CD4-positive, alpha-beta T cell (primary cell): ENCODE results near the gene SYNE1. TPM values are rescaled to one million over a fixed set of nuclear protein-coding genes. Genes with fewer than 3 reads are reported as not detected.

ENCODE experiments used
- ATAC-seq: fragments of 200-7000 bp; cut with Tn5 transposase; one replicate; pipeline ENCODE4 v1.10.0; 2022; ENCODE audit warnings: mild to moderate bottlenecking; ENCODE audit not compliant: poor library complexity
- CTCF ChIA-PET: fragments of 350-600 bp; sonication (Branson Sonifier 250); formaldehyde crosslinking; loops from one replicate; lab custom pipeline; 2021; ENCODE audit warnings: antibody characterized with exemption, inconsistent platforms; lab: Charles Lee
- POLR2A ChIA-PET: fragments of 350-600 bp; sonication (Branson Sonifier 250); formaldehyde crosslinking; loops from one replicate; lab custom pipeline; 2021; ENCODE audit warnings: antibody characterized with exemption, inconsistent platforms; lab: Charles Lee
- DNase-seq, 14 experiments: peaks; one replicate each; pipeline ENCODE4 v3.0.0-alpha.2; 2013 to 2020; ENCODE audit warnings: mixed read lengths in 2 of 14
- H3K27ac ChIP-seq, 2 donors: one replicate each; pipeline versions ENCODE4 v1.5.1 to v1.7.0; 2013; ENCODE audit warnings: low read length in 2 of 2, low read depth in 1 of 2, mild to moderate bottlenecking in 1 of 2
- H3K27me3 ChIP-seq, 2 experiments: 1 replicate in 1 of 2; 2 replicates in 1 of 2; pipeline versions ENCODE4 v1.6.1 to v1.7.0; 2013; ENCODE audit warnings: low read length in 2 of 2, control low read depth in 1 of 2, mild to moderate bottlenecking in 1 of 2, moderate library complexity in 1 of 2; ENCODE audit not compliant: insufficient read depth in 2 of 2, control insufficient read depth in 1 of 2
- H3K36me3 ChIP-seq: one replicate; pipeline ENCODE4 v1.6.1; 2013; ENCODE audit warnings: low read length, control low read depth; ENCODE audit not compliant: insufficient read depth
- H3K4me1 ChIP-seq: one replicate; pipeline ENCODE4 v1.6.1; 2013; ENCODE audit warnings: low read length, control low read depth; ENCODE audit not compliant: insufficient read depth
- H3K4me3 ChIP-seq: one replicate; pipeline ENCODE4 v1.5.1; 2013; ENCODE audit warnings: mild to moderate bottlenecking, low read length, moderate library complexity
- H3K9me3 ChIP-seq, 2 experiments: 1 replicate in 1 of 2; 2 replicates in 1 of 2; pipeline versions ENCODE4 v1.6.1 to v1.7.0; 2013; ENCODE audit warnings: low read length in 2 of 2, mild to moderate bottlenecking in 2 of 2, control low read depth in 1 of 2, moderate library complexity in 1 of 2; ENCODE audit not compliant: control insufficient read depth in 1 of 2, insufficient read depth in 1 of 2
- H3K27ac Mint-ChIP-seq: one replicate; pipeline ENCODE4 v1.8.0; 2020; ENCODE audit warnings: mixed read lengths
- H3K27me3 Mint-ChIP-seq: one replicate; pipeline ENCODE4 v1.8.0; 2021; ENCODE audit warnings: mixed read lengths
- H3K36me3 Mint-ChIP-seq: one replicate; pipeline ENCODE4 v1.8.0; 2021; ENCODE audit warnings: low read depth, mixed read lengths
- H3K4me1 Mint-ChIP-seq: one replicate; pipeline ENCODE4 v1.8.0; 2021; ENCODE audit warnings: low read depth, mixed read lengths
- H3K4me3 Mint-ChIP-seq: one replicate; pipeline ENCODE4 v1.8.0; 2020; ENCODE audit warnings: mild to moderate bottlenecking, mixed read lengths
- H3K9me3 Mint-ChIP-seq: one replicate; pipeline ENCODE4 v1.8.0; 2020; ENCODE audit warnings: mixed read lengths
- intact Hi-C, 2 experiments: fragments of 100-400 bp; cut with DNase I in 1 of 2; cut with micrococcal nuclease in 1 of 2; formaldehyde crosslinking; loops; one replicate each; pipeline versions ENCODE4 v1.15.1 to v1.9.0; 2023 to 2025; cut with DNase I, micrococcal nuclease
- total RNA-seq, 174 experiments: library from RNA in 2 of 174; stranded (reverse) in 2 of 174; gene quantifications; one replicate each; pipeline ENCODE4 v1.2.3 and lab custom pipeline; 2021 to 2026
- TF ChIP-seq, protein P1 (sequence below): fragments of 200-600 bp; IDR thresholded peaks from one replicate; pipeline ENCODE4 v1.8.0; 2022; ENCODE audit warnings: antibody characterized with exemption, mild to moderate bottlenecking

SYNE1 gene
- total RNA-seq, 2 experiments from 2014 or later = 94.9 to 108 TPM

DNA sequence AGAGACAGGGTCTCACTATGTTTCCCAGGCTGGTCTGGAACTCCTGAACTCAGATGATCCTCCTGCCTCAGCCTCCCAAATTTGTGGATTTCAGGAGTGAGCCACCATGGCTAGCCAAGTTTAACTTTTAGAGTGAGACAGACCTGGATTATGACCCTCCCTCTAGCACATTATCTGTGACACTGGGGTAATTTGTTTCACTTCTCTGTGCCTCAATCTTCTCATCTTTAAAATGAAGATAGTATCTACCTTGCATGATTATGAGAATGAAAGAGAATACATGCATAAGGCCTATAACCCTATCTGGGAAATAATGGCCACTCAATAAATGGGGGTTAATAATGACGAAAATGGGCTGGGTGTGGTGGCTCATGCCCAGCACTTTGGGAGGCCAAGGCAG is 373.6 kb downstream of the SYNE1 start:
- CTCF ChIA-PET = no interaction called here
- no peak overlapping the region for H3K27ac Mint-ChIP-seq
- intact Hi-C loops = loop anchor here in 1 of 2 experiments (5.0 kb wide), 1 partner anchor 41 kb away; no protein-coding TSS in a partner anchor

DNA sequence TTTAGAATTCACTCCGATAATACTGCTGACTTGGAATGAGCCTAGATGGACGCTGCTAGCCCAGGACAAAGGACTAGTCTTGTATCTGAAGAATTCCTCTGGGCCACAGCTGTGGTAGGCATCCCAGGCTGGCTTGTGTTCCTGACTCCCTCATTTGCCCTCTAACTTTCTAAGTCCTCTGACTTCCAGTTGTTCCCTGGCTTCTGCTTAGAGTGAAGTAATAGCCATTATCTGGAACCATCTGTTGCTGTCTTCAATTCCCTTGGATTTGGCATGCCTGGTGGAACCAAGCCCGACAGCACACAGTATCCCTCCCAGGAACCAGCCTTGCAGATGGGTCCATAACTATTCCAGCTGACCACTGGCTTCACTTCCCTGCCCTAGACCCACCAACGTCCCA is 376.0 kb downstream of the SYNE1 start:
- H3K4me1 ChIP-seq = no peaks in the 10 kb centered on the region
- no peak overlapping the region for H3K4me3 Mint-ChIP-seq
- CTCF ChIA-PET = no interaction called here
- peaks cover 94% of the 10 kb centered on the region for H3K36me3 Mint-ChIP-seq
- intact Hi-C loops = loop anchor here in 1 of 2 experiments (2.0 to 5.0 kb wide), 2 partner anchors 14 to 39 kb away; no protein-coding TSS in a partner anchor
- DNase-seq (no peak), ATAC-seq (no peak)
- POLR2A ChIA-PET = no interaction called here
- H3K27ac Mint-ChIP-seq = no peak overlapping the region
- no peaks in the 10 kb centered on the region for H3K4me1 Mint-ChIP-seq
- H3K27ac ChIP-seq = no peak overlapping the region
- peaks cover 5% of the 10 kb centered on the region for H3K9me3 Mint-ChIP-seq
- H3K4me3 ChIP-seq = no peak overlapping the region
- TF ChIP-seq, protein P1, sequence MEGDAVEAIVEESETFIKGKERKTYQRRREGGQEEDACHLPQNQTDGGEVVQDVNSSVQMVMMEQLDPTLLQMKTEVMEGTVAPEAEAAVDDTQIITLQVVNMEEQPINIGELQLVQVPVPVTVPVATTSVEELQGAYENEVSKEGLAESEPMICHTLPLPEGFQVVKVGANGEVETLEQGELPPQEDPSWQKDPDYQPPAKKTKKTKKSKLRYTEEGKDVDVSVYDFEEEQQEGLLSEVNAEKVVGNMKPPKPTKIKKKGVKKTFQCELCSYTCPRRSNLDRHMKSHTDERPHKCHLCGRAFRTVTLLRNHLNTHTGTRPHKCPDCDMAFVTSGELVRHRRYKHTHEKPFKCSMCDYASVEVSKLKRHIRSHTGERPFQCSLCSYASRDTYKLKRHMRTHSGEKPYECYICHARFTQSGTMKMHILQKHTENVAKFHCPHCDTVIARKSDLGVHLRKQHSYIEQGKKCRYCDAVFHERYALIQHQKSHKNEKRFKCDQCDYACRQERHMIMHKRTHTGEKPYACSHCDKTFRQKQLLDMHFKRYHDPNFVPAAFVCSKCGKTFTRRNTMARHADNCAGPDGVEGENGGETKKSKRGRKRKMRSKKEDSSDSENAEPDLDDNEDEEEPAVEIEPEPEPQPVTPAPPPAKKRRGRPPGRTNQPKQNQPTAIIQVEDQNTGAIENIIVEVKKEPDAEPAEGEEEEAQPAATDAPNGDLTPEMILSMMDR = no peak
- no peaks in the 10 kb centered on the region for H3K27me3 Mint-ChIP-seq
- H3K9me3 ChIP-seq = peaks cover 17 to 20% of the 10 kb centered on the region in 2 experiments
- peaks cover 84% of the 10 kb centered on the region for H3K36me3 ChIP-seq
- no peaks in the 10 kb centered on the region for H3K27me3 ChIP-seq

More for the DNA sequence above, 373.6 kb downstream of the SYNE1 start:
- Histone ChIP-seq H3K27me3 (no peaks in the 10 kb centered on the region), H3K36me3 (peaks cover 87% of the 10 kb centered on the region), H3K9me3 (peaks cover 17 to 20% of the 10 kb centered on the region in 2 experiments), H3K4me3 (no peak overlapping the region), H3K4me1 (no peaks in the 10 kb centered on the region), H3K27ac (no peak overlapping the region)
- DNase-seq = peak in 1 of 14 experiments; percentile 1
- no peak overlapping the region for H3K4me3 Mint-ChIP-seq
- peaks cover 94% of the 10 kb centered on the region for H3K36me3 Mint-ChIP-seq
- H3K4me1 Mint-ChIP-seq = no peaks in the 10 kb centered on the region
- TF ChIP-seq, protein P1 = no peak
- POLR2A ChIA-PET = no interaction called here
- peaks cover 5% of the 10 kb centered on the region for H3K9me3 Mint-ChIP-seq
- no peak for ATAC-seq
- no peaks in the 10 kb centered on the region for H3K27me3 Mint-ChIP-seq

DNA sequence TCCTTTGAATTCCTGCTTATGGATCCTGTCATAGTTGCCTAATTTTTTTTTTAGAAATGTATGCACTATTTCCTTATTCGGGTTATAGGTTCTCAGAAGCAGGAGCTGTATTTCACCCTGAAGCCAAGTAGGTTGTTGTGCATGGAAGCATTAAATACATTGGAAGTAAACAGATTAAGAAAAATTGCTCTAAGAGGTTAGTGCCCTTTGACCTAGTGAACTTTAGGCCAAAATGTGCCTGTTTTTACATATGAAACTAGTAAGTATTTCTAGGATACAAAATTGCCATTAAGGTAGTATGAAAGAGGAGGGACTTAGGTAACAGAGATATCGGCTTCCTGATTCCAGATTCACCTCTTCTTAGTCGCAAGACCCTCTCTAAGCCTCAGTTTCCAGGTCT is 377.9 kb downstream of the SYNE1 start:
- ChIA-PET POLR2A (no interaction called here), CTCF (interaction anchor here (1.3 kb wide), 1 partner anchor 79 kb away, joined by 3 read pairs; no protein-coding TSS in a partner anchor)
- Mint-ChIP-seq H3K9me3 (peaks cover 5% of the 10 kb centered on the region), H3K36me3 (peaks cover 91% of the 10 kb centered on the region), H3K4me1 (no peaks in the 10 kb centered on the region), H3K4me3 (no peak overlapping the region), H3K27ac (no peak overlapping the region), H3K27me3 (no peaks in the 10 kb centered on the region)
- Histone ChIP-seq H3K27ac (no peak overlapping the region), H3K4me1 (no peaks in the 10 kb centered on the region), H3K4me3 (no peak overlapping the region), H3K27me3 (no peaks in the 10 kb centered on the region), H3K36me3 (peaks cover 90% of the 10 kb centered on the region), H3K9me3 (peaks cover 11 to 14% of the 10 kb centered on the region in 2 experiments)
- ATAC-seq (no peak), DNase-seq (no peak)
- intact Hi-C loops = no loop called here
- TF ChIP-seq, protein P1 = no peak
